GM12872 (cell line): ENCODE data around the gene CREB3L1.

Experiments used
- CTCF ChIP-seq: IDR thresholded peaks from 3 replicates; pipeline ENCODE4 v1.5.1; 2011; ENCODE audit warnings: low read depth, mild to moderate bottlenecking, low read length, moderate library complexity; ENCODE audit not compliant: insufficient read depth

CREB3L1 gene

GRCh38 chr11:46357483-46357936 is 80.0 kb downstream of the CREB3L1 start:
- no peak for TF ChIP-seq CTCF

DNA sequence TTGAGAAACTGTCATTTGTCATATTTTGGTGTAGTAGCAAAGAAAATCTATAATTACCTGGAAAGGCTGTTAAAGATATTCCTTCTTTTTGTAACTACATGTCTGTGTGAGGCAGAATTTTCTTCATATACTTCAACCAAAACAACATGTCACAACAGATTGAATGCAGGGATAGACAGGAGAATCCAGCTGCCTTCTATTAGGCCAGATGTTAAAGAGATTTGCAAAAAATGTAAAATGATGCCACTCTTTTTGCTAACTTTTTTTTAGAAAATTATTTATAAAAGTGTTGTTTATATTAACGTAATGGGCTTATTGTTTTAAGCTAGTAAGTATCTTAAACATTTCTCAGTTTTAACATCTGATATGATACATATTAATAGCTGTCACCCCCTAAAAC is 82.5 kb downstream of the CREB3L1 start:
- no peak for TF ChIP-seq CTCF

- TF ChIP-seq CTCF = no peak
Observed at GRCh38 chr11:46360878-46361277, 83.4 kb downstream of the CREB3L1 start.

DNA sequence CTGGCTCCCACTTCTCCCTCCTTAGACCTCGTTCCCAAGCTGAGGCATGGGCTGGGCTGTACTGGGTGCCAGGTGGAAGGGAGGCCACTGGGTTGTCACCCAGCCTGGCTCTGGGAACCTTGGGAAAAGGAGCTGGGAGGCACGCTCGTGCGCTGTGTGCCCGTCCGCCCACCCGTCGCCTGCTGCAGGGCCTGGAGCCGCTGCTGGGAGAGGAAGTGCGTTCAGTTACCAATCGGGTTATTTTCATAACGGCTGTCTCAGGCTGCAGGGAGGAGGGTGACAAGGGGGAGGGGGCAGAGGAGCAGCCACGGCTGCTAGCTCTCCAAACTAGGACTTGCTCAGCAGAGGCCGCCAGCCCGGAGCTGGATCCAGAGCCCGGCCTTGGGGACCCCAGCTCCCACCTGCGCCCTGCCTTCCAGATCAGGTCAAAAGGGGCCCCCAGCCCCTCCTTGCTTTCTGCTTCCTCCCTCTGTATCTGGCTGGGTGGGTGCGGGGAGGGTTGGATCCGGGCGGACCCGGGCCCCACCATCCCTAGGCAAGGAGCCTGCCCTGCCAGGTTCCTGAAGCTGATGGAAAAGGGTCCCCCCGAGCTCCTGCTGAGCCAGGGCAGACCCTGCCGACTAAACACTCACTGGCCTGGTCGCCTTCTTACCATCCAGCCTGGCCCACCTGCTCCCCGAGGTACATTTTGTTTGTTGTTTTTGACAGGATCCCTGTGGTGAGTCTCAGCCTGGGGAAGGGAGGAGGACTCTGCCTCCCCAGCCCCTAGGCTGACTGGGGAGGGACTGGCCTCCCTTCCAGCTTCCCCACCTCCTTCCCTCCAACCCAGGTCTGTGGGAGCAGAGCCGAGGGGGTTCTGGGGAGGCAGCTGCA is 84.1 kb downstream of the CREB3L1 start:
- TF ChIP-seq CTCF = no peak

- no peak for TF ChIP-seq CTCF
Observed at GRCh38 chr11:46362156-46363030, 84.9 kb downstream of the CREB3L1 start.

DNA sequence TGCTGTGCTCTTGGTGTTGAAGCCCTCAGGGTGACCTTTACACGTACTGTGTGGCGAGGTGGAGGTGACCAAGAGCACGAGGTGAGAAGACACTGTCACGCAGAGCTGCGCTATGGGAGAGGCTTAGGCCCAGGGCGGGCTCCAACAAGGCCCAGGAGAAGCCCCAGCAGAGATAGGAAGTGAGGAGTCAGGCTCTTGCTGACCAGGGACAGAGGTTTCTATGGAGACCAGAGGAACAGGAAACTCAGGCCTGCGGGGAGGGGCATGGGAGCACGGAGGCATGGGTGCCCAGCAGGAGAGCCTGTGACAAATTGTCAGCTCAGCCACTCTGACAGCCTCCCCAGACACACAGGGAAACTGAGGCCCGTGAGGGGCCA is 85.6 kb downstream of the CREB3L1 start:
- no peak for TF ChIP-seq CTCF

DNA sequence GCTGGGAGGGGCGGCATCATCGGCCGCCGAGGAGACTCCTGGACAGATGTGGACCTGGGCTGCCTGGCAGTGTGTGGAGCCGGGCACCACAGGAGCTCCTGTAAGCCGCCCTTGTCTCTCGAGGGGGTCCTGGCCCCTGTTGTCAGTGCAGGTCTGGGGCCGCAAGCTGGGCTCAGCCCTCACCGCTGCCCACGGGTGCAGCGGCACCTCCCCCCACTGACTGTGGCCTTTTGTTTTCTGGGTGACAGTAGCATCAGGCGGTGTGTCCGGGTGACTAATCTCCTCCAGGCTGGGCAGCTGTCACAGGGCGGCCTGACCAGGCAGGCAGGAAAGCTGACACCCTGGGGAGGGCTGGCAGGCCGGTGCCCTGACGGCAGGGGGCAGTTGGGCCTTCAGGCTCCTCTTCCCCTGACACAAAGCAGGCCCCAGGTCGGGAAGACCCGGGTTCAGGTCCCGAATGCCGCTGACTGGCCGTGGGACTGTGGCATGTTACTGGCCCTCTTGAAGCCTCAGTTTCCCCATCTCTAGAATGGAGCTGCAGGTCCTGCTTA is 86.1 kb downstream of the CREB3L1 start:
- TF ChIP-seq CTCF = no peak
